SK-N-SH treated with all-trans-retinoic acid at 6 μM for 48 hours (cell line): ENCODE data around the gene SIK1.
"Not testable (repeated sequence)": the region's sequence is repeated elsewhere in the genome, so short reads cannot be mapped to it uniquely, and the experiment has no call there.

Experiments used
- ARNTL ChIP-seq: fragments of 450-650 bp; formaldehyde crosslinking; IDR thresholded peaks from 2 replicates; pipeline ENCODE4 v1.5.0; 2020; ENCODE audit warnings: low read depth, mild to moderate bottlenecking, moderate library complexity, borderline replicate concordance
- BACH2 ChIP-seq: fragments of 250-450 bp; sonication (Bioruptor Pico); IDR thresholded peaks from 2 replicates; pipeline ENCODE4 v1.9.0; 2021; ENCODE audit warnings: mild to moderate bottlenecking, borderline replicate concordance
- OSR1 ChIP-seq: fragments of 250-450 bp; sonication (Bioruptor Pico); IDR thresholded peaks from 2 replicates; pipeline ENCODE4 v1.8.0; 2022; ENCODE audit warnings: moderate library complexity, mild to moderate bottlenecking, inconsistent platforms
- PPARA ChIP-seq: fragments of 250-450 bp; sonication (Bioruptor Pico); IDR thresholded peaks from 2 replicates; pipeline ENCODE4 v1.5.0; 2020; ENCODE audit warnings: mild to moderate bottlenecking, borderline replicate concordance
- RARB ChIP-seq: fragments of 250-450 bp; sonication (Bioruptor Pico); IDR thresholded peaks from 2 replicates; pipeline ENCODE4 v1.8.0; 2021; ENCODE audit warnings: mild to moderate bottlenecking, moderate library complexity
- TOX ChIP-seq: fragments of 250-450 bp; sonication (Bioruptor Pico); IDR thresholded peaks from 2 replicates; pipeline ENCODE4 v1.8.0; 2021; ENCODE audit warnings: mild to moderate bottlenecking, moderate library complexity, borderline replicate concordance
- ZFP30 ChIP-seq: fragments of 450-650 bp; formaldehyde crosslinking; IDR thresholded peaks from 2 replicates; pipeline ENCODE4 v1.5.0; 2022; ENCODE audit warnings: mild to moderate bottlenecking, moderate library complexity
- ZNF565 ChIP-seq: fragments of 450-650 bp; formaldehyde crosslinking; conservative IDR thresholded peaks from 2 replicates; pipeline ENCODE4 v1.5.0; 2020; ENCODE audit warnings: low read depth, mild to moderate bottlenecking, moderate library complexity
- ZNF8 ChIP-seq: fragments of 450-650 bp; formaldehyde crosslinking; IDR thresholded peaks from 2 replicates; pipeline ENCODE4 v1.5.0; 2020; ENCODE audit warnings: mild to moderate bottlenecking, moderate library complexity

DNA sequence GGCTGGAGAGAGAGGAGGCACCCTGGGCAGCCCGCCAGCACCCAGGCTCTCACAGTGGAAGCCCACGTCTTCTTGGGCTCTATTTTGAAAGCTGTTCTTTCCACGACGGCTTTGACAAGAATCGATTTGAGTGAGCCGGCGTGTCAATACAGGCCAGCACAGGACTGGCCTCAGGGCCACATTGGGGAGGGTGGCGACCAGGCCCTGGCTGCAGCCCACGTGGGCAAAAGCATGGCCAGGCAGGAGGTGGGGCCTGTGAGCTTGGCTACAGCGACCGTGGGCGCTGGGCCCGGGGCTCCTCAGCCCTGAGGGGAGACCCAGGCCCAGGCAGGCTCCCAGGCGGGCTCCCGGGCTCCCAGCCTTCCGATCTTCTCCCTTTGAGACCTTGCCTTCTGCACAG, 23.4 kb upstream of the SIK1 start:
- TF ChIP-seq ZFP30; ARNTL; OSR1 (CRISPR knock-in tag); PPARA; BACH2; ZNF8 (CRISPR knock-in tag); TOX (CRISPR knock-in tag); ZNF565 (CRISPR knock-in tag); RARB (CRISPR knock-in tag): not testable (repeated sequence)
